Smooth muscle cell (in vitro differentiated cells): ENCODE results near the gene LSM10. TPM values are rescaled to one million over a fixed set of nuclear protein-coding genes. Genes with fewer than 3 reads are reported as not detected.

Experiments
- DNase-seq: peaks from one replicate; lab custom pipeline; 2025; ENCODE audit not compliant: unreplicated experiment; lab: John Stamatoyannopoulos, UW
- H2AFZ ChIP-seq: fragments of 200-600 bp; sonication (generic); 2 replicates; pipeline ENCODE4 v1.6.0; 2016; ENCODE audit warnings: antibody characterized with exemption, low read depth, mild to moderate bottlenecking
- H3F3A ChIP-seq: fragments of 200-600 bp; sonication (generic); 2 replicates; pipeline ENCODE4 v1.6.0; 2017; ENCODE audit warnings: antibody characterized with exemption, low read depth
- H3K27ac ChIP-seq: fragments of 200-600 bp; sonication (generic); 2 replicates; pipeline ENCODE4 v1.5.1; 2016; ENCODE audit warnings: low read depth, mild to moderate bottlenecking
- H3K27me3 ChIP-seq: fragments of 200-600 bp; sonication (generic); 2 replicates; pipeline ENCODE4 v1.6.1; 2016; ENCODE audit warnings: low read depth, mild to moderate bottlenecking
- H3K36me3 ChIP-seq: fragments of 200-600 bp; sonication (generic); 2 replicates; pipeline ENCODE4 v1.5.1; 2016; ENCODE audit warnings: low read depth
- H3K4me1 ChIP-seq: fragments of 200-600 bp; sonication (generic); 2 replicates; pipeline ENCODE4 v1.5.1; 2016; ENCODE audit warnings: low read depth
- H3K4me2 ChIP-seq: fragments of 200-600 bp; sonication (generic); 2 replicates; pipeline ENCODE4 v1.6.0; 2016; ENCODE audit warnings: mild to moderate bottlenecking
- H3K4me3 ChIP-seq: fragments of 200-600 bp; sonication (generic); 2 replicates; pipeline ENCODE4 v1.5.1; 2016; ENCODE audit warnings: mild to moderate bottlenecking
- H3K79me2 ChIP-seq: fragments of 200-600 bp; sonication (generic); 2 replicates; pipeline ENCODE4 v1.6.0; 2016; ENCODE audit warnings: low read depth, mild to moderate bottlenecking
- H3K9ac ChIP-seq: fragments of 200-600 bp; sonication (generic); 2 replicates; pipeline ENCODE4 v1.6.0; 2016; ENCODE audit warnings: low read depth
- H3K9me3 ChIP-seq: fragments of 200-600 bp; sonication (generic); replicated peaks from 2 replicates; pipeline ENCODE4 v1.5.1; 2016; ENCODE audit warnings: low read depth
- H4K20me1 ChIP-seq: fragments of 200-600 bp; sonication (generic); 2 replicates; pipeline ENCODE4 v1.6.0; 2016; ENCODE audit warnings: low read depth
- WGBS: methylation state at CpG from one replicate; pipeline ENCODE4 v1.1.7; 2016; ENCODE audit warnings: low lambda C conversion rate; 5-methylcytosine and 5-hydroxymethylcytosine counted together
- polyA plus RNA-seq: library from polyadenylated mRNA; unstranded; fragments of >200 nt; fragmentation: Nextera tagmentation; extraction: Ambion mirVana; gene quantifications from 2 replicates; pipeline ENCODE4 v1.2.1, GENCODE V29; 2016
- total RNA-seq: library from RNA; depleted of rRNA; stranded (reverse); fragments of >200 nt; gene quantifications from 2 replicates; pipeline ENCODE4 v1.2.3, GENCODE V29; 2014
- TF ChIP-seq, protein P1 (sequence below): fragments of 200-600 bp; sonication (generic); IDR thresholded peaks from 2 replicates; pipeline ENCODE4 v1.5.1; 2017; ENCODE audit warnings: borderline replicate concordance, mild to moderate bottlenecking, antibody characterized with exemption; ENCODE audit not compliant: insufficient read depth, poor library complexity, severe bottlenecking

Gene LSM10
- total and polyA plus RNA-seq, 2 experiments from 2014 or later: 12.2 to 72.9 TPM

DNA sequence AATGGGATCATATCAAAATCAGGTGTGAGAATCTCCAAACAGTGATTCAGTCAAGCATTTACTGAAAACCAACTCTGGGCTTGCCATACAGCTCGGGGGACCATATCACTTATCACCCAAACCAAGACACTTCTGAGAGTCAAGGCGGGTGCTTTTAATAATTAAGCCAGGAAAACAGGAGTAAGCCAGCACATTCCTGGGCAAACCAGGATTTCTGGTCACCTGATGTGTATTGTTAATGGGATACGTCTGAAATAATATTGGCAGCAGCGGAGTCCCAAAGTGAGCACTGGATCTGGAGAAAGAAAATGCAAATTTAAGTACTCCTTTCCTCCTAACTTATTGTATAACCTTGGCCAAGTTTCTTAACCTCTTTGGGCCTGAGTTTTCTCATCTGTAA is 34.9 kb upstream of the LSM10 start:
- H3K9ac ChIP-seq: no peak overlapping the region
- H2AFZ ChIP-seq: no peak overlapping the region

DNA sequence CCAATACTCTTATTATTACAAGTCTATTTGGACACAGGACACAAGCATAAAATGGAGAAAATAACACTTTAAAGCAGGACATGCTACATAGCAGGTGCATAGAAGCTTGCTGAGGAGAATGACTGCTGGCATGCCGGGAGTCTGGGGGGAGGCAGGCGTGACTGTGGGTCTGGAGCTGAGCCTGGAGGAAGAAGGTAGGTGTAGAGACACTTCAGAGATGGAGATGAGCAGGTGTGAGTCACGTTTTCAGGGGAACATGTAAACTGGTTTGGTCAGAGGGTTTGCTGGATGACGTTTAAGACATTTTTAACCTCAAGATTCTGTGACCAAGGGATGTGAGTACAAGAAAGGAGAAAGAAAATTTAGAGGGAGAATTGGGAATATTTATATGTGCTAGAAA is 28.1 kb upstream of the LSM10 start:
- 73% methylated on average over 4 of the region's 4 CpGs for WGBS
- TF ChIP-seq, protein P1, sequence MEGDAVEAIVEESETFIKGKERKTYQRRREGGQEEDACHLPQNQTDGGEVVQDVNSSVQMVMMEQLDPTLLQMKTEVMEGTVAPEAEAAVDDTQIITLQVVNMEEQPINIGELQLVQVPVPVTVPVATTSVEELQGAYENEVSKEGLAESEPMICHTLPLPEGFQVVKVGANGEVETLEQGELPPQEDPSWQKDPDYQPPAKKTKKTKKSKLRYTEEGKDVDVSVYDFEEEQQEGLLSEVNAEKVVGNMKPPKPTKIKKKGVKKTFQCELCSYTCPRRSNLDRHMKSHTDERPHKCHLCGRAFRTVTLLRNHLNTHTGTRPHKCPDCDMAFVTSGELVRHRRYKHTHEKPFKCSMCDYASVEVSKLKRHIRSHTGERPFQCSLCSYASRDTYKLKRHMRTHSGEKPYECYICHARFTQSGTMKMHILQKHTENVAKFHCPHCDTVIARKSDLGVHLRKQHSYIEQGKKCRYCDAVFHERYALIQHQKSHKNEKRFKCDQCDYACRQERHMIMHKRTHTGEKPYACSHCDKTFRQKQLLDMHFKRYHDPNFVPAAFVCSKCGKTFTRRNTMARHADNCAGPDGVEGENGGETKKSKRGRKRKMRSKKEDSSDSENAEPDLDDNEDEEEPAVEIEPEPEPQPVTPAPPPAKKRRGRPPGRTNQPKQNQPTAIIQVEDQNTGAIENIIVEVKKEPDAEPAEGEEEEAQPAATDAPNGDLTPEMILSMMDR: no peak
- Histone ChIP-seq H3F3A (no peaks in the 10 kb centered on the region), H3K27me3 (no peaks in the 10 kb centered on the region), H2AFZ (no peak overlapping the region), H3K9ac (peak overlapping the region; percentile 11), H3K4me2 (no peak overlapping the region), H3K4me3 (no peak overlapping the region), H3K27ac (peak overlapping the region; percentile 65), H3K4me1 (no peaks in the 10 kb centered on the region), H4K20me1 (no peaks in the 10 kb centered on the region), H3K36me3 (no peaks in the 10 kb centered on the region), H3K79me2 (no peaks in the 10 kb centered on the region), H3K9me3 (no peaks in the 10 kb centered on the region)
- DNase-seq: no peak

More for the DNA sequence above, 34.9 kb upstream of the LSM10 start:
- no peaks in the 10 kb centered on the region for H3K27me3 ChIP-seq
- TF ChIP-seq, protein P1: no peak
- H3F3A ChIP-seq: no peaks in the 10 kb centered on the region
- H4K20me1 ChIP-seq: no peaks in the 10 kb centered on the region
- H3K36me3 ChIP-seq: no peaks in the 10 kb centered on the region
- no peaks in the 10 kb centered on the region for H3K4me1 ChIP-seq
- H3K9me3 ChIP-seq: no peaks in the 10 kb centered on the region
- no peak overlapping the region for H3K4me2 ChIP-seq
- H3K79me2 ChIP-seq: no peaks in the 10 kb centered on the region
- DNase-seq: no peak
- H3K4me3 ChIP-seq: no peak overlapping the region
- 89% methylated on average over 4 of the region's 4 CpGs for WGBS
- no peak overlapping the region for H3K27ac ChIP-seq

DNA sequence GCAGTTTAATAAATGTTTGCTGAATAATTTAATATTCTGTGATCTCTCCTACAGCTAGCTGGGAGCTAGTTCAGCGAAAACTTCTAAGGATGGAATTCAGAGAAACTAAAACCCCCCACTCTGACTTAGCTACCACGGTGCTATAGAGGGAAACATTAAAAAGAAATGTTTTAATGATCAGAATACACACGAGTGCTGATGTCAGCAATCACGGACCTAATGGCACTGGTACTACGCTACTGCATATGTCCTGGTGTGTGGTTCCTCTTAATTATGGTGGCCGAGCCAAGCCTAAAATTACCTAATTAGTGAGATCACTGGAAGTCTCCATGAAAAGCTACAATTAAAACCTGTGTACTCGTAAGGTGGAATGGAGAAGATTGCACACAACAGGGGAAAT is 23.9 kb upstream of the LSM10 start:
- Histone ChIP-seq H4K20me1 (no peaks in the 10 kb centered on the region), H3K9ac (no peak overlapping the region), H3K79me2 (no peaks in the 10 kb centered on the region), H3K9me3 (no peaks in the 10 kb centered on the region), H3K27me3 (no peaks in the 10 kb centered on the region), H3K36me3 (no peaks in the 10 kb centered on the region), H3K4me1 (no peaks in the 10 kb centered on the region), H3F3A (no peaks in the 10 kb centered on the region), H3K4me2 (no peak overlapping the region), H3K27ac (no peak overlapping the region), H2AFZ (no peak overlapping the region), H3K4me3 (no peak overlapping the region)
- no peak for DNase-seq
- 92% methylated on average over 7 of the region's 7 CpGs for WGBS
- TF ChIP-seq, protein P1: no peak

DNA sequence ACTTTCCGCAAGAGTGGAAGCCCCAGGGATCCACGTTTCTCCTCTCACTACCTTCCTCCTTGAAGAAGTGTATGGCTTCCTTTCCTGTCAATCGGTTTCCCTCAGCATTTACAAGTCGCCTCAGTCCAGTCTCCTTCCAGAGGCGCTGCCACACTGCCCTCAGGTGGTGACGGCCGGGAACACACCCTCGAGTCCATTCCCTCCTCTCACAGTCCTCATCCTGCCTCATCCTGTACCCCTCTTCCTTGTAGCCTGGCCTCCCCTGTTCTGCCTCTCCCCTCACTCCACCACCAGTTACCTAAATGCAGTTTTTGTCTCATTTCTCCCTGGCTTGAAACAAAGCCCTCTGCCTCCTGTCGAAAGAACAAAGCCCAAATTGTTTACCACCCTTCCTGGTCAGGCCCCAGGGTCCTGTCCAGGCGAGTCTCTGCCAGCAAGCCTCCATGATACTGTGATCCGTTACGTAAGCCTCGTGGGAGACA is 23.2 kb upstream of the LSM10 start:
- Histone ChIP-seq H3K4me3 (no peak overlapping the region), H3K9me3 (no peaks in the 10 kb centered on the region), H3F3A (no peaks in the 10 kb centered on the region), H4K20me1 (no peaks in the 10 kb centered on the region), H2AFZ (no peak overlapping the region), H3K27me3 (no peaks in the 10 kb centered on the region), H3K36me3 (no peaks in the 10 kb centered on the region), H3K9ac (no peak overlapping the region), H3K4me2 (no peak overlapping the region), H3K27ac (no peak overlapping the region), H3K4me1 (no peaks in the 10 kb centered on the region), H3K79me2 (no peaks in the 10 kb centered on the region)
- TF ChIP-seq, protein P1: peak; percentile 92
- DNase-seq: peak; percentile 68
- WGBS: 23% methylated on average over 13 of the region's 13 CpGs
